Naive B cell (primary cell): Measurements from ENCODE around the gene IL1RAPL2. TPM values are rescaled to one million over a fixed set of nuclear protein-coding genes. Genes with fewer than 3 reads are reported as not detected.

Experiments
- ATAC-seq, 2 donors: fragments of 150-1000 bp; cut with Tn5 transposase; 2 replicates each; pipeline ENCODE4 v1.10.0; 2021; ENCODE audit warnings: low read depth in 2 of 2, mild to moderate bottlenecking in 2 of 2, moderate library complexity in 2 of 2
- DNase-seq: peaks from one replicate; pipeline ENCODE4 v3.0.0; 2022
- H3K27ac Mint-ChIP-seq, 6 donors: one replicate each; pipeline ENCODE4 v1.8.0; 2020 to 2022; ENCODE audit warnings: mild to moderate bottlenecking in 6 of 6, mixed read lengths in 6 of 6, moderate library complexity in 5 of 6, inconsistent platforms in 2 of 6
- H3K27me3 Mint-ChIP-seq, 3 donors: one replicate each; pipeline ENCODE4 v1.8.0; 2021 to 2022; ENCODE audit warnings: mixed read lengths in 3 of 3, mild to moderate bottlenecking in 1 of 3
- H3K36me3 Mint-ChIP-seq, 2 donors: one replicate each; pipeline ENCODE4 v1.8.0; 2020 to 2022; ENCODE audit warnings: mixed read lengths in 2 of 2, inconsistent platforms in 1 of 2, mild to moderate bottlenecking in 1 of 2
- H3K4me1 Mint-ChIP-seq, 3 donors: one replicate each; pipeline ENCODE4 v1.8.0; 2020 to 2022; ENCODE audit warnings: mixed read lengths in 3 of 3, inconsistent platforms in 1 of 3, mild to moderate bottlenecking in 1 of 3, moderate library complexity in 1 of 3
- H3K4me3 Mint-ChIP-seq, 8 donors: one replicate each; pipeline ENCODE4 v1.8.0; 2020 to 2022; ENCODE audit warnings: mild to moderate bottlenecking in 8 of 8, mixed read lengths in 8 of 8, moderate library complexity in 8 of 8, inconsistent platforms in 2 of 8
- H3K9me3 Mint-ChIP-seq, 7 donors: one replicate each; pipeline ENCODE4 v1.8.0; 2020 to 2022; ENCODE audit warnings: mixed read lengths in 7 of 7, mild to moderate bottlenecking in 5 of 7, inconsistent platforms in 2 of 7, moderate library complexity in 1 of 7
- polyA plus RNA-seq, 6 donors: library from polyadenylated mRNA; unstranded; fragments of 300-500 nt; fragmentation: Illumina TruSeq; gene quantifications; one replicate each; pipeline ENCODE4 v1.2.3, GENCODE V29; 2021; ENCODE audit warnings: low read depth in 6 of 6

Gene IL1RAPL2
- polyA plus RNA-seq, 6 donors from 2014 or later: not detected

DNA sequence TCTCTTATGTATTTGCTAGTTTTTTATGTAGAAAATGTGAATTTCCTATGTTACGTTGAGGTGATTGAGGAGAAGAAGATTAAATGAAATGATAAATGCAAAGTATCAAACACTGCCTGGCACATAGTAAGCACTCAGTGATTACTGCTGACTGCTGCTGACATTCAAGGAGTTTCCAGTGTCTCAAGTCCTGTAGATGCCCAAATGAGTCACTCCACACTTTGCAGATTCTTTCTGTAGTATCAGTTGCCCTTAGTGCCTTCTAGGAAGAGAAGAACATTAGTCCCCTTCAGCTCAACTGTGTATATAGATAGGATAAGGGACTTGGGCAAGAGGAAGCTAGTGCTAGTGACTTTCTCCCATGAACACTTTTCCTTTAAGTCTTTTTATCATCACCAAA, 895.0 kb downstream of the IL1RAPL2 start:
- Mint-ChIP-seq H3K9me3 (peaks cover 0 to 7% (median 3%) of the 10 kb centered on the region in 7 donors), H3K27ac (no peak overlapping the region), H3K36me3 (no peaks in the 10 kb centered on the region), H3K4me3 (no peak overlapping the region), H3K27me3 (no peaks in the 10 kb centered on the region), H3K4me1 (no peaks in the 10 kb centered on the region)
- ATAC-seq (no peak), DNase-seq (no peak)

GRCh38 chrX:105462186-105462585, 896.2 kb downstream of the IL1RAPL2 start:
- Mint-ChIP-seq H3K27ac (no peak overlapping the region), H3K4me1 (no peaks in the 10 kb centered on the region), H3K9me3 (peaks cover 0 to 7% (median 0%) of the 10 kb centered on the region in 7 donors), H3K4me3 (no peak overlapping the region), H3K36me3 (no peaks in the 10 kb centered on the region), H3K27me3 (no peaks in the 10 kb centered on the region)
- DNase-seq: no peak
- no peak for ATAC-seq

DNA sequence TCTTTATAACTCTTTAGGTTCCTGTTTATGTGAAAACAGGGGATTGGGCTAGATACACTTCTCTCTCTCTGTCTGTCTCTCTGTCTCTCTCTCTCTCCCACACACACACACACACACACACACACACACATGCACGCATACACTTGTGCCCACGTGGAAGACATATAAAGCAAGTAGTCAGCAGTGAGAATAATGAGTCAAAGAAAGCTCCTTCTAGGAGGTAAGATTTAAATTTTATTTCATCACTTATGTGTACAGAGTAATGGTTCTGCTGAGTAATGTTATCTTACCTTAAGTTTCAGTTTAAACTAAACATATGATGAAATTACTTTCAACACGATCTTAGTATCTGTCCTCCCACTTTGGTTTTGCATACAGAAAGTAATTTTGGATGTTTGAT, 897.5 kb downstream of the IL1RAPL2 start:
- Mint-ChIP-seq H3K9me3 (peaks cover 0 to 7% (median 0%) of the 10 kb centered on the region in 7 donors), H3K4me1 (no peaks in the 10 kb centered on the region), H3K4me3 (no peak overlapping the region), H3K27ac (no peak overlapping the region), H3K27me3 (no peaks in the 10 kb centered on the region), H3K36me3 (no peaks in the 10 kb centered on the region)
- no peak for DNase-seq
- no peak for ATAC-seq

- no peak overlapping the region for H3K27ac Mint-ChIP-seq
- H3K4me3 Mint-ChIP-seq: no peak overlapping the region
- DNase-seq: no peak
- no peaks in the 10 kb centered on the region for H3K27me3 Mint-ChIP-seq
- no peaks in the 10 kb centered on the region for H3K4me1 Mint-ChIP-seq
- ATAC-seq: no peak
- no peaks in the 10 kb centered on the region for H3K36me3 Mint-ChIP-seq
- H3K9me3 Mint-ChIP-seq: peaks cover 0 to 7% (median 0%) of the 10 kb centered on the region in 7 donors
Measured at GRCh38 chrX:105464618-105465017, 898.6 kb downstream of the IL1RAPL2 start.

GRCh38 chrX:105468741-105469140, 902.7 kb downstream of the IL1RAPL2 start:
- H3K27ac Mint-ChIP-seq: no peak overlapping the region
- H3K9me3 Mint-ChIP-seq: peaks cover 0 to 7% (median 0%) of the 10 kb centered on the region in 7 donors
- no peaks in the 10 kb centered on the region for H3K4me1 Mint-ChIP-seq
- no peak for DNase-seq
- no peaks in the 10 kb centered on the region for H3K36me3 Mint-ChIP-seq
- H3K4me3 Mint-ChIP-seq: no peak overlapping the region
- ATAC-seq: no peak
- H3K27me3 Mint-ChIP-seq: no peaks in the 10 kb centered on the region

- Mint-ChIP-seq H3K9me3 (no peaks in the 10 kb centered on the region), H3K36me3 (no peaks in the 10 kb centered on the region), H3K4me1 (no peaks in the 10 kb centered on the region), H3K27ac (no peak overlapping the region), H3K27me3 (no peaks in the 10 kb centered on the region), H3K4me3 (no peak overlapping the region)
- no peak for DNase-seq
- ATAC-seq: no peak
Measured at GRCh38 chrX:105471597-105471996, 905.6 kb downstream of the IL1RAPL2 start.

- no peak for DNase-seq
- Mint-ChIP-seq H3K36me3 (no peaks in the 10 kb centered on the region), H3K4me3 (no peak overlapping the region), H3K27me3 (no peaks in the 10 kb centered on the region), H3K4me1 (no peaks in the 10 kb centered on the region), H3K27ac (no peak overlapping the region), H3K9me3 (peaks cover 0 to 5% (median 2%) of the 10 kb centered on the region in 7 donors)
- ATAC-seq: no peak
Measured at GRCh38 chrX:105475801-105476200, 909.8 kb downstream of the IL1RAPL2 start.

DNA sequence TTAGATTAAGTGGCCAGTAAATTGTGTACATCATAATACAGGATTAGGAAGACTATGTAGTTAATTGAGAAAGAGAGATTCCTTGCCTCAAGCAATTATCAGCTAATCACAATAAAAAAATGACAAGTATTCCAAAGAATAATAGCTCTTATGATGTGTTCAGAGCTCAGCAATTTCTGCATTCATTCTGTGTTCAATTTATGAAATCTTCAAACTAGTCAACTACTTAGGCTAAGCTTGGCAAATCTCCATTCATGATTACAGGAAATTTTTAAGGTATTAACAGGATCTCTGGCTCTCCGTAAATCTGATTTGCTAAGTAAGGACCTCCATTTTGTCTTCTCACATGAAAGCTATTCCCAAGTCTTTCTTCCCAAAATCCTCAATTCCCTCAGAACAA, 911.4 kb downstream of the IL1RAPL2 start:
- no peak for ATAC-seq

DNA sequence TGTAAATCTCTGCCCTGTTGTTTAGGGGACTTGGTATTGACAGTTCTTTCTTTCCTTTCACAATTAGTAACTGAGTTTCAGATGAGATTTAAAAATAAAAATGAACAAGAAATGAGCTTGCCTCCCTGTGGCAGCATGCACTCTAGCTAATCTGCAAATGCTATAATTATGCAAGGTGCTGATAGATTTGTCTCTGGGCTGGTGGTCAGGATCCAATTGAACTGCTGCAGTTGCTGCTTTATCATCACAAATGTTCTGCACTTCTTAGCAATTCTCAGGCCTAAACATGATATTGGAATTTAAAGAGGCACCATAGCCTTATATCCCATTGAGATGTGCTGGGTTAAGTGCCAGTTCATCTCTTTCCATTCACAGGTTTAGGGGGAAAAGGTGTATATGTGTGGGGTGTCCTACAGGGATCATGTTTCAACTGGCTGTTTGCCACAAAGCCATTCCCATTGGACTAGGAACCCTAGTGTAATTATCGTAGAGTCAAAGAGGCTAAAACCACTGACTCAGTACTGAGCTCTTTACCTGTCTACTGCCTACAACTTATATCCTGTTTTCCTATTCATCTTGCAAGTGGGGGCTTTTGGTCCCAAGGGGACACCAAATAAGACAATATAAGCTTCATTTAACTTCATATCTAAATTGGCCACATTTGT, 914.8 kb downstream of the IL1RAPL2 start:
- Mint-ChIP-seq H3K27me3 (no peaks in the 10 kb centered on the region), H3K36me3 (no peaks in the 10 kb centered on the region), H3K27ac (no peak overlapping the region), H3K4me1 (no peaks in the 10 kb centered on the region), H3K9me3 (peaks cover 0 to 9% (median 5%) of the 10 kb centered on the region in 7 donors), H3K4me3 (no peak overlapping the region)
- ATAC-seq: no peak
- no peak for DNase-seq

More for the DNA sequence above, 911.4 kb downstream of the IL1RAPL2 start:
- H3K27ac Mint-ChIP-seq: no peak overlapping the region
- no peaks in the 10 kb centered on the region for H3K4me1 Mint-ChIP-seq
- DNase-seq: no peak
- no peaks in the 10 kb centered on the region for H3K27me3 Mint-ChIP-seq
- H3K4me3 Mint-ChIP-seq: no peak overlapping the region
- H3K9me3 Mint-ChIP-seq: peaks cover 0 to 5% (median 2%) of the 10 kb centered on the region in 7 donors
- H3K36me3 Mint-ChIP-seq: no peaks in the 10 kb centered on the region

DNA sequence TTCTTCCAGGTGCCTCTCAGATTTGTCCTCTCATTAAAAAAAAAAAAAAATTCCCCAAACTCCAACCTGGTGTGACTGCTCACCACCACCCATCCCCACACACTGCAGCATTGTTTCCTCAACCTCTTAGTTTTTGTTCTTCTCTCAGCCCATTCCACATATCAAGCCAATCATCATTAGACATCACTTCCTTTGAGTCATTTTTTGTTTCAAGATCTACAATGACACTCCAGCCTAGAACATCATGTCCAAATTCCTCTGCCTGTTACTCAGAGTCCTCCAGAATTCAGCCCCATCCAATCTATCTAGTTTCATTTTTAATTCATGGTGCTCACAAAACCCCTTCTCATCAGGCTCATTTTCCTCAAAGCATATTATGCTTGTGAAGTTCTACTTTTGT, 917.0 kb downstream of the IL1RAPL2 start:
- H3K27me3 Mint-ChIP-seq: no peaks in the 10 kb centered on the region
- ATAC-seq: no peak
- H3K36me3 Mint-ChIP-seq: no peaks in the 10 kb centered on the region
- H3K4me3 Mint-ChIP-seq: no peak overlapping the region
- no peaks in the 10 kb centered on the region for H3K4me1 Mint-ChIP-seq
- no peak overlapping the region for H3K27ac Mint-ChIP-seq
- DNase-seq: no peak
- peaks cover 0 to 7% (median 6%) of the 10 kb centered on the region in 7 donors for H3K9me3 Mint-ChIP-seq

- H3K36me3 Mint-ChIP-seq: no peaks in the 10 kb centered on the region
- no peaks in the 10 kb centered on the region for H3K4me1 Mint-ChIP-seq
- peaks cover 0 to 6% (median 5%) of the 10 kb centered on the region in 7 donors for H3K9me3 Mint-ChIP-seq
- no peaks in the 10 kb centered on the region for H3K27me3 Mint-ChIP-seq
- no peak overlapping the region for H3K27ac Mint-ChIP-seq
- no peak for ATAC-seq
- no peak for DNase-seq
- no peak overlapping the region for H3K4me3 Mint-ChIP-seq
Measured at GRCh38 chrX:105488716-105489115, 922.7 kb downstream of the IL1RAPL2 start.

GRCh38 chrX:105495376-105495775, 929.4 kb downstream of the IL1RAPL2 start:
- no peaks in the 10 kb centered on the region for H3K27me3 Mint-ChIP-seq
- no peak overlapping the region for H3K4me3 Mint-ChIP-seq
- no peak for ATAC-seq

GRCh38 chrX:105502336-105502735, 936.3 kb downstream of the IL1RAPL2 start:
- no peaks in the 10 kb centered on the region for H3K4me1 Mint-ChIP-seq
- ATAC-seq (no peak), DNase-seq (no peak)
- H3K9me3 Mint-ChIP-seq: peaks cover 0 to 10% (median 5%) of the 10 kb centered on the region in 7 donors
- H3K27me3 Mint-ChIP-seq: no peaks in the 10 kb centered on the region
- no peaks in the 10 kb centered on the region for H3K36me3 Mint-ChIP-seq
- H3K27ac Mint-ChIP-seq: no peak overlapping the region
- no peak overlapping the region for H3K4me3 Mint-ChIP-seq

More at GRCh38 chrX:105495376-105495775, 929.4 kb downstream of the IL1RAPL2 start:
- Mint-ChIP-seq H3K4me1 (no peaks in the 10 kb centered on the region), H3K9me3 (peaks cover 0 to 8% (median 5%) of the 10 kb centered on the region in 7 donors), H3K27ac (no peak overlapping the region), H3K36me3 (no peaks in the 10 kb centered on the region)
- DNase-seq: no peak

DNA sequence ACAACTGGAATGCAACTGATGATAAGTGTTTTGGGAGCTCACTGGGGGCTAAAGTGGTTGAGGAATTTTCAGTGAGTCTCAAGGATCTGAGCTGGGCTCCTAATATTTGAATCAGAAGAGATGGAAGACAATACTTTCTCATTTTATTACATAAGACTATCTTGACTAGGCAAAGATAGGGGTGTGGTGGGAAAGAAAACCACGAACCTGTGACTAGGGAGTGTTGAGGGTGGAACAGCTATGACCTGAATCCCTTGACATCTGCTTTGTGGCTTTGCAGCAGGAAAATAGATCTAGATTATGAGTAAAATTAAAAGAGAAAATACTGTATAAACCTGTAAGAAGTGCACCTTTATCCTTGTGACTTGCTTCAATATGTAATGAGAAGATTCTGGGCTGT, 949.6 kb downstream of the IL1RAPL2 start:
- ATAC-seq (no peak), DNase-seq (no peak)
- H3K36me3 Mint-ChIP-seq: no peaks in the 10 kb centered on the region
- H3K4me1 Mint-ChIP-seq: no peaks in the 10 kb centered on the region
- no peaks in the 10 kb centered on the region for H3K27me3 Mint-ChIP-seq
- H3K27ac Mint-ChIP-seq: no peak overlapping the region
- no peak overlapping the region for H3K4me3 Mint-ChIP-seq
- peaks cover 0 to 13% (median 6%) of the 10 kb centered on the region in 7 donors for H3K9me3 Mint-ChIP-seq
